HFF-Myc (cell line): ENCODE measurements around the gene CRYBG3.

Experiments
- DNase-seq: peaks from one replicate; pipeline ENCODE4 v3.0.0-alpha.2; 2011; ENCODE audit warnings: low read depth; ENCODE audit errors: extremely low read depth
- H3K4me3 ChIP-seq: replicated peaks from 2 replicates; pipeline ENCODE4 v1.5.1; 2011; ENCODE audit warnings: low read depth, mild to moderate bottlenecking, control low read depth, low read length
- CTCF ChIP-seq: IDR thresholded peaks from 2 replicates; pipeline ENCODE4 v1.5.1; 2012; ENCODE audit warnings: mild to moderate bottlenecking, low read depth, low read length, control low read depth; ENCODE audit errors: missing control alignments

CRYBG3 gene

GRCh38 chr3:97981886-97982285 lies 160.1 kb downstream of the CRYBG3 start:
- no peak for TF ChIP-seq CTCF
- DNase-seq = no peak
- H3K4me3 ChIP-seq = no peak overlapping the region

DNA sequence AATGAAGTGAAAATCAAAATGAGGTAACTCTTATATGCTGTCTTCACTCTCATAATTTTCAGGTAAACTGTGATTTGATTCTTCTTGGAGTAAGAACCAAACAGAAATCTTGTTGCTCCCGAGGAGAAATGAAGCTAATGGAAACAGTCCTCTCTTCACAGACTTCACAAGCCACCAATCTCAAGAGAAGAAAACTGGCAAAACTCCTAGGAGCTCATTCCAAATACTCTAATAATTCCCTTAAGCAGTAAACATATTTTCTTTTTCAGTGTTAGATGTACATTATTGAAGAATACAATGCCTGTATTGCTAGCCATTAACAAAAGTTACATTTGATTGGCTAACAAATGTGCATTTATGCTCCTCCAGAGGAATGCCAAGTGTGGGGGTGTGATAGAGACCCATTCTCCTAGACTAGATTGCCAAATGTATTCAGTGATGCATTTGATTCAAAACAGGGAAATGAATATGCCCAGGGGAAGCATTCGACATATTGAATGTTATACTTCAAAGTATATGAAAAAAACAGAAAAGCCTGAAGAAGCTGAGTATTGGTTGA lies 162.2 kb downstream of the CRYBG3 start:
- TF ChIP-seq CTCF = no peak
- no peak for DNase-seq
- H3K4me3 ChIP-seq = no peak overlapping the region

GRCh38 chr3:97987306-97987705 lies 165.5 kb downstream of the CRYBG3 start:
- H3K4me3 ChIP-seq = no peak overlapping the region
- TF ChIP-seq CTCF = no peak
- no peak for DNase-seq

- no peak for DNase-seq
- no peak for TF ChIP-seq CTCF
- no peak overlapping the region for H3K4me3 ChIP-seq
These were observed 167.2 kb downstream of the CRYBG3 start for GRCh38 chr3:97988784-97989568.

DNA sequence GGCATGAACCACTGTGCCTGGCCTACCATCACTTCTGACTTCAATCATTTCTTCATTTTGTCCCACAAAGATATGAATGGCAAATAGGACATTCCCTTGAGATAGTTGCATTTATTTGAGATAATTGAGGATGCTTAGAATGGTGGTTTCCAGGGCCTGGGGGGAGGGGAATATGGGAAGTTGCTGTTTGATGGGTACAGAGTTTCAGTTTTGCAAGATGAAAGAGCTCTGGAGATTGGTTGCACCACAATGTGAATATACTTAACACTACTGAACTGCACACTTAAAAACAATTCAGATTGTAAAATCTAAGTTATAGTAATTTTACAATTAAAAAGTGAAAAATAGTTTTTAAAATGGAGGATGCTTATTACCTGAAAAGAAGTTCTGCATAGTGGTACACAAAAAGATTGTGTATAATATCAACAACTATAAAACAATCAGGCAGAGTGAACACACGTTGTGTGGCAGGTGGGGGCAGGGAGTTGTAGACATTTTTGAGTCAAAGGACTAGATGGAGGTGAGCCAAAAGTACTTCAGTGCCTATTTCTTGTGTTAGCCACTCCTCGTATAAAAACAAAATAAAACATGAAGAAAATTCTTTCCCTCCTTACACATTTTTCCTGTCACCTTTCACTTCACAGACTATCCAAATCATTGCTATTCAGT lies 168.9 kb downstream of the CRYBG3 start:
- H3K4me3 ChIP-seq = no peak overlapping the region
- DNase-seq = no peak
- no peak for TF ChIP-seq CTCF

- H3K4me3 ChIP-seq = no peak overlapping the region
- no peak for TF ChIP-seq CTCF
- DNase-seq = no peak
These were observed 169.5 kb downstream of the CRYBG3 start for GRCh38 chr3:97991293-97991682.
